Measurements from ENCODE around the gene FBXL16.

GRCh38 chr16:685967-686366 lies 19.6 kb downstream of the FBXL16 start:
- peak; percentile 48 to 72 for TF ChIP-seq CTCF (IDR thresholded peaks at IDR 0.05; ENCODE audit: extremely low read depth in 1 of 2, insufficient read depth in 1 of 2, low read depth in 1 of 2, low read length in 2 of 2)
- no peak for TF ChIP-seq POLR2A (IDR thresholded peaks at IDR 0.05; ENCODE audit: low read depth, low read length)
- TF ChIP-seq EZH2 (IDR thresholded peaks at IDR 0.05; ENCODE audit: borderline replicate concordance, low read depth, low read length, severe bottlenecking): no peak
- no peak for TF ChIP-seq POLR2AphosphoS5 (IDR thresholded peaks at IDR 0.05; ENCODE audit: insufficient read depth, low read depth, low read length)
- no peak for TF ChIP-seq MYC (IDR thresholded peaks at IDR 0.05; ENCODE audit: low read depth, low read length)
- TF ChIP-seq MAX (IDR thresholded peaks at IDR 0.05; ENCODE audit: insufficient read depth, insufficient read length): no peak
- no peak for TF ChIP-seq FOS (IDR thresholded peaks at IDR 0.05; ENCODE audit: borderline replicate concordance, insufficient read depth, low read length)
- TF ChIP-seq JUN (IDR thresholded peaks at IDR 0.05; ENCODE audit: borderline replicate concordance, insufficient read depth, insufficient read length, low read depth): no peak
- no peak for TF ChIP-seq GATA2 (IDR thresholded peaks at IDR 0.05; ENCODE audit: insufficient read depth, insufficient read length, low read depth, low read length)
